ENCODE data around the gene IVD.

DNA sequence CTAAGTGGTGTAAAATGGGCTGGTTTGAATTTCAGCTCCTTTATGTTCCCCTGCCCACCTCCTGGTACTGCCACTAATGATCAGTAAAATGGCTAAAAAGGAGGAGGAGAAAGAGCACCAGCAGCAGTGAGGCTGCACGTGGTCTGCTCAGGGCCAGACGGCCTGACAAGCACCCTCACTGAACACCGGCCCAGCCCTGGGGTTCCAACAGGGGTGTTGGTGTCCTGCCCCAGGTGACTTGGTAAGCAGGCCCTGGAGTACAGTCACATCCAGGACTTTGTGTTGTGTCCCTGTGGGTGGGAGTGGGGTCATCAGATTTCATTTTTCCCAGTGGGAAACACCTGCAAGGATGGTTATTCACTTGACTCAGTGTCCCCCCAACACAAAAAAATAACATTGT, 40.5 kb downstream of the IVD start:
- TF ChIP-seq POLR2A (IDR thresholded peaks at IDR 0.05): no peak
- TF ChIP-seq, protein P1, sequence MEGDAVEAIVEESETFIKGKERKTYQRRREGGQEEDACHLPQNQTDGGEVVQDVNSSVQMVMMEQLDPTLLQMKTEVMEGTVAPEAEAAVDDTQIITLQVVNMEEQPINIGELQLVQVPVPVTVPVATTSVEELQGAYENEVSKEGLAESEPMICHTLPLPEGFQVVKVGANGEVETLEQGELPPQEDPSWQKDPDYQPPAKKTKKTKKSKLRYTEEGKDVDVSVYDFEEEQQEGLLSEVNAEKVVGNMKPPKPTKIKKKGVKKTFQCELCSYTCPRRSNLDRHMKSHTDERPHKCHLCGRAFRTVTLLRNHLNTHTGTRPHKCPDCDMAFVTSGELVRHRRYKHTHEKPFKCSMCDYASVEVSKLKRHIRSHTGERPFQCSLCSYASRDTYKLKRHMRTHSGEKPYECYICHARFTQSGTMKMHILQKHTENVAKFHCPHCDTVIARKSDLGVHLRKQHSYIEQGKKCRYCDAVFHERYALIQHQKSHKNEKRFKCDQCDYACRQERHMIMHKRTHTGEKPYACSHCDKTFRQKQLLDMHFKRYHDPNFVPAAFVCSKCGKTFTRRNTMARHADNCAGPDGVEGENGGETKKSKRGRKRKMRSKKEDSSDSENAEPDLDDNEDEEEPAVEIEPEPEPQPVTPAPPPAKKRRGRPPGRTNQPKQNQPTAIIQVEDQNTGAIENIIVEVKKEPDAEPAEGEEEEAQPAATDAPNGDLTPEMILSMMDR (IDR thresholded peaks at IDR 0.05 in 4 of 5, conservative IDR thresholded peaks at IDR 0.05 in 1 of 5): no peak
